M059J (cell line): ENCODE measurements around the gene RNF152. TPM values are rescaled to one million over a fixed set of nuclear protein-coding genes. Genes with fewer than 3 reads are reported as not detected.

Experiments used
- DNase-seq: peaks from one replicate; pipeline ENCODE4 v3.0.0-alpha.2; 2012; ENCODE audit warnings: low read depth
- total RNA-seq: library from RNA; depleted of rRNA; stranded (reverse); fragments of >200 nt; shearing (Covaris generic); gene quantifications from 2 replicates; pipeline ENCODE4 v1.2.3, GENCODE V29; 2014

The RNF152 gene
- total RNA-seq, 1 experiment from 2014 or later, result 5.9 TPM

- peak; percentile 35 for DNase-seq
These were observed 38.0 kb downstream of the RNF152 start for GRCh38 chr18:61854578-61855448.

- DNase-seq, result no peak
These were observed 39.0 kb downstream of the RNF152 start for GRCh38 chr18:61853855-61854254.

- peak; percentile 9 for DNase-seq
These were observed 40.3 kb downstream of the RNF152 start for GRCh38 chr18:61852496-61852895.

DNA sequence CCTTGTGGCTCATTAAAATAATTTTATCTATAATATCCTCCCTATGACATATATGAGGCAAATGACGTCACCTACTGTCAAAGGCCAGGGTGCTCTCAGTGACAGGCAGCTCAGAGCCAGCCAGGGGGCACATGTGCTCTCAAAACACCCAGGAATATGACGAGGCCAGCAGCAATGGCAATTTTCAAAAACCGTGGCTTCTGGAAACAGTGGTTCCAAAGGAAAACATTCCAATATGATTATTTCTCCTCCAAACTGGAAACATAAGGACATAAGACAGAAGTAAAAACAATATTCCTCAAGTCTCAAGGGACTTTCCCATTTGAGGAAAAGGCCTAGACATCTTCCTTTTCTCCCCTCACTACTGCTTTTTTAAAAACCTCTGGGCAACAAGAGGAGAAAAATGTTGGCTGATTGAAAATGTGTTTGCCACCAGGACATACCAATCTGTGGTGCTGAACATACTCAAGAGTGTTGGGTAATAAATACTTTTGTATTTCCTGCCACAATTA lies 40.8 kb downstream of the RNF152 start:
- DNase-seq, result no peak

DNA sequence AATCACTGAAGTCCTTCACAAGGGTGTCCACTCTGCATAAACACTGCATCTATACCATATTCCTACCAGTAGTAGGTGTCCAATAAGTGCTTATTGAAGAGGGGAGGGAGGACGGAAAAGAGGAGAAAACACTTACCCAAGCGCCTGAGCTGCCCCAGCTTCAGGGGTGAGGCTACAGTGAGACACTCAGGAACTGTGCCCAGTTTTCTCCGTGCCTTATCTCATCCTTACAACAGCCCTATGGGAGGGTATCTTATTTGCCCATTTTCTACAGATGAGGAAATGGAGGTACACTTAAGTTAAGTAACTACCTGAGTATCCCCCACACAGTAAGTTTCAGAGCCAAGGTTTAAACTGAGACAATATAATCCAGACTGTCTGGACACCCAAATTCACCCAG lies 41.5 kb downstream of the RNF152 start:
- DNase-seq, result no peak

- DNase-seq, result no peak
These were observed 42.1 kb downstream of the RNF152 start for GRCh38 chr18:61850756-61851155.

- no peak for DNase-seq
These were observed 45.5 kb downstream of the RNF152 start for GRCh38 chr18:61847164-61847791.

GRCh38 chr18:61845197-61845596 lies 47.6 kb downstream of the RNF152 start:
- DNase-seq, result no peak

GRCh38 chr18:61844726-61845125 lies 48.1 kb downstream of the RNF152 start:
- DNase-seq, result no peak

GRCh38 chr18:61842146-61842545 lies 50.7 kb downstream of the RNF152 start:
- peak; percentile 24 for DNase-seq

- DNase-seq, result no peak
These were observed 51.1 kb downstream of the RNF152 start for GRCh38 chr18:61841706-61842105.

- DNase-seq, result no peak
These were observed 52.5 kb downstream of the RNF152 start for GRCh38 chr18:61840324-61840723.

- DNase-seq, result no peak
These were observed 54.3 kb downstream of the RNF152 start for GRCh38 chr18:61838521-61838920.

DNA sequence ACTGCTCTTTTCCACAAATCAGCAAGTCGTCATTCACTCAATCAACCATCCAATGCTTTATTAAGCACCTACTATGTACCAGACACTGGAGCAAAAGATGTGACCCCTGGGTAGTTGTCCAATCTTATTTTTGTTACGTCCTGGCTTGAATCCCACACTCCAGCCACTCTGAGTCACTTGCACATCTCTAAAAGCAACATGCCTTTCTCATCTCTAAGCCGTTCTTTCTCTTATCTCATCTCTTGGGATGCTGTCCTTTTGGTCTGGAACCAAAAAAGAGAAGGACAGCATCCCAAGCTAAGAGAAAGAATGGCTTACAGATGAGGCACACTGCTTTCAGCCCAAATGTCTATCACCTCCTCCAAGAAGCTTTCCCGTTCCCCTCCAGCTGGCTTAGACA lies 58.8 kb downstream of the RNF152 start:
- DNase-seq, result peak; percentile 18

DNA sequence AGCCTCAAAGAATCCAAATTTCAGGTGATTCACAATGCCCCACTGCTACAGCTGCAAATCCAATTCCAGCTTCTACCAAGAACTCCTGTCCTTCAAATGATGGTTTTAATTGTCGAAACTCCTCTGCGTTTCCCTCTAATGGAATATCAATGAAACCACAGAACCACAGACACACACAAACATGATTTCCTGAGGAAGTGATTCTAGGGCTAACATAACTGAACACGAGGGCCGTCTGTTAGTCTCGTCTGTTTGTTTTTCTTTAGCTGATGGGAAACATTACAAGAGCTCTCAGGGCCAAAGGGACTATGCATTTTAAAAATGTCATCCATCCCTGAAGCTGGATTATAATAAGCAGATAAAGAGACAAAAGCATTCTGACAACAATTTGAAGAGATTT lies 59.4 kb downstream of the RNF152 start:
- DNase-seq, result peak; percentile 76

DNA sequence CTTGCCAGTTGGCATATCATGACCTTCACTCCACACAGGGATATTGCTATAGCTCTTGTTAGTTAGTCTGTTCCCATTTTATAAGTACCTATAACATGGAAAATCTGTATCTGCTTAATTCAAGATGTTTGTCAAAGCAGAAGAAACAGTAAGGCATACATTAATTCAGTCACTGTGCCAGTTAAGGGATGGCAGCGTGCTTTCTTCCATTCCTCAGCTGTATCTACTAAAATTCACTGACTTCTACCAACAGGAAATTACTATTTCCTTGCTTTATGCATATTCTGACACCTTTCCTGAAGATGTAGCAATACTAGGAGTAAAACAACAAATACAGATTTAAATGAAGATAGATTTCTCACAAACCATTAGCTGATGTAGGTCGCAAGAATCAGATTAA lies 59.9 kb downstream of the RNF152 start:
- no peak for DNase-seq

DNA sequence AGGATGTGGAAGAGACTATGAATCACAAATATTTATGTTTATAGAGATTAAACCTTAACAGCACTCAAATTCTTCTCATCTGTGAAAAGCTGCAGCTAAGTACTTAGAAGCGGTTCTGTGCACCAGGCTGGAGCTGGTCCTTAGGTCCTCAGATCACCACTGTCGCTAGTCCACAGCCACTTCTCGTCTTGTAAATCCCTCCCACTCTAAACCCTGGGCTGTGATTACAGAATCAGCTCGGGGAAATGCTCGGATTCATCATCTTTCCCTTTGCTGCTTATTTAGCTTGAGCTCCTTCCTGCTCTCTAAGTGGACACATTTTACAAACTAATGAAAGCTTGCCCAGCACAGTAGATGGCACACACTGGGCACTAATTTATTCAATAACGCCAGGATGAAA lies 61.7 kb downstream of the RNF152 start:
- DNase-seq, result no peak

- DNase-seq, result no peak
These were observed 63.7 kb downstream of the RNF152 start for GRCh38 chr18:61829108-61829507.

GRCh38 chr18:61827591-61827990 lies 65.2 kb downstream of the RNF152 start:
- DNase-seq, result no peak

- DNase-seq, result peak; percentile 64
These were observed 67.4 kb downstream of the RNF152 start for GRCh38 chr18:61825386-61825785.

DNA sequence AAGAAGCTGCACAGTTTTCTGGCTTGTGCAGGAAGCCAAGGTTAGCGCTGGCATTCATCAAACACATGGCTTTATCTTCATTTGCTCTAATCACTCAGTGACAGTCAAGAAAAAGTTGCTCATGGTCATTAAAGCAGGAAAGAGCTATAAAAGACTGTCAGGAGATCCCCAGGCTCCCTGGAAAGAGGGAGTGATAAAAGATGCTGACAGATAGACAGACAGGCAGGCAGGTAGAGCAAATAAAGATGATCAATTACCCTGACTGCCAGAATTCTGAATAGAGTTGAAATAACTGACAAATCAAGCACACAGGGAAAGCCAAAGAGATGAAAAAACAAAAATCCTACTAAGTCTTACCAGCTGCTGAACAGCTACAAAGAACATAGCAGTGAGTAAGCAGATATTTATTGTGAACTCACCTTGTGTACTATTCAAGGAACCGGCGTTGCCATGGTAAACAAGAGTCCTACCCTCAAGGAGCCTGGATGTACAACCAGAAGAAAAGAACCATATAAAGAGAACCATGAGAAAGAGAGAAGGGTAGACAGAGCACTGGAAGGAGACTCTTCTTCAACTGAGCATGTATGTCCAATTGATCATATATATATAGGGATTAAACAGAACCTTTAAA lies 68.0 kb downstream of the RNF152 start:
- peak; percentile 25 for DNase-seq

- no peak for DNase-seq
These were observed 69.2 kb downstream of the RNF152 start for GRCh38 chr18:61823595-61823994.

DNA sequence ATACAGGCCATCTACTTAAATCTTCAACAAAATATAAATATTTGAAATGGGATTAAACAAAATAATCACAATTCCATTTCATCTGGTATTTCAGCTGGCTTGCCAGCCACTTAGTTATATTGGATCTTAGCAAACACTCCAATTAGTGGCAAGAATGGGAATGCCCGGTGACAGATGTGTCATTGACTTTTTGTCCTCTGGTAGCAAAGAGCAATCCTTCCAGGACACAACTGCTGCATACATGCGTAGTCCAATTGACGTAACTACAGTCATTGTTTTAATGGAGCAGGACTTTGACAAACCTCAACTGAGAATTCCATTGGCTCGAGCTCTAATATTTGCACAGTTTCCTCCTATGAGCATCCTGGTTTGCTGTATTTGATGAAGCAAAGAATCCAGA lies 69.9 kb downstream of the RNF152 start:
- no peak for DNase-seq
